ENCODE data around the gene HOXC9. TPM values are rescaled to one million over a fixed set of nuclear protein-coding genes. Genes with fewer than 3 reads are reported as not detected.

The HOXC9 gene
- total RNA-seq, 3 donors from 2014 or later, result 3.8 to 16.8 (median 4.6) TPM

GRCh38 chr12:53995002-53995377, 5.0 kb upstream of the HOXC9 start:
- Histone ChIP-seq H3K4me1 (peaks cover 4 to 9% of the 10 kb centered on the region in 2 donors), H3K27ac (peak overlapping the region; percentile 82 to 91), H3K36me3 (no peaks in the 10 kb centered on the region), H3K9me3 (no peaks in the 10 kb centered on the region), H3K27me3 (peaks cover 3 to 66% of the 10 kb centered on the region in 2 donors), H3K4me3 (peak overlapping the region; percentile 47 to 71 (median 71))
- TF ChIP-seq CTCF (IDR thresholded peaks at IDR 0.05), result no peak
- no peak for TF ChIP-seq POLR2AphosphoS5 (IDR thresholded peaks at IDR 0.05)
- intact Hi-C loops (cut with DNase I; ENCODE audit: low total_unique reads), result no loop called here
- DNase-seq (ENCODE audit: low spot score in 2 of 2), result no peak

DNA sequence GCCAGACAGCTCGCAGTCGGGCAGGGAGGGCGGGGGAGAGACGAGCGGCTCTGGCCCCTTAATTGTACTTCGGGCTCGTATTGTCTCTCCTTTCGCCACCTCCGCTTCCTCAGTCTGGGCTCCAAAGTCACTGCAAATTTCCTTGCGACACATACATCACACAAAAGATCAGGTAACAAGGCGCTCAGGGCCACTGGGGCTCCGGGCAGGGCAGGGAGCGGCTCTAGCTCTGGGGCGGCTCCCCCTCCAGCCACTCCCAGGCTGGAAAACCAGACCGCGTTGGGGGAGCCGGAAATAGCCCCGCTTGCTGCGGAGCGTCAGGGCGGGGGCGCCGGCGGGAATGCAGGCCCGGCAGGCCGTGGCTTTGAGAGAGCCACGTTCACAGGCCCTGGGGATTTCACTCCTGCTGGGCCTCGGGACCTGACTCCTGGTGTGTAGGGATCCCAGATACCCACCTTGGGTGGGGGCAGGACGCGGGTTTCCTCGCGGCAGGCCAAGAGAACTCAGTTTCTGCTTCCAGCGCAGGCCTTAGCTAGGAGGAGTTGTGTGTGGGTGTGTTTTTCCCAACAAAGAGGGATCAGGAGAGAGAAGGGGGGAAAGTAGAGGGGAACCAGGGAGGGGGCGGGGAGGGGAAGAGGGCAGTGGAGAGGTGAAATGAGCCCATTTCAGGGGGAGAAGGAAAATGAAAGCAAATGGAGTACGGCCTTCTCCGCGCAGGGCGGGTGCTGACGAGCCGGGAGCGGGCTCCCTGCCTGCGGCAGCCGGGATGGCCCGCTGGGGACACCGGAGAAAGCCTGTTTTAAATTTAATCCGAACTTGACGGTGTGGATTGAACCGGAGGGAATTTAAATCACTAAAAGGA, 4.4 kb upstream of the HOXC9 start:
- Histone ChIP-seq H3K9me3 (no peaks in the 10 kb centered on the region), H3K27me3 (peaks cover 1 to 60% of the 10 kb centered on the region in 2 donors), H3K27ac (peak overlapping the region; percentile 82 to 91), H3K4me3 (peak overlapping the region; percentile 47 to 71 (median 71)), H3K36me3 (no peaks in the 10 kb centered on the region), H3K4me1 (peaks cover 4 to 9% of the 10 kb centered on the region in 2 donors)
- intact Hi-C loops (cut with DNase I; ENCODE audit: low total_unique reads), result no loop called here
- DNase-seq (ENCODE audit: low spot score in 2 of 2), result no peak
- TF ChIP-seq POLR2AphosphoS5 (IDR thresholded peaks at IDR 0.05), result peak in 2 of 3 donors; percentile 78 to 83
- TF ChIP-seq CTCF (IDR thresholded peaks at IDR 0.05), result no peak
- TF ChIP-seq POLR2A (IDR thresholded peaks at IDR 0.05), result peak; percentile 34

- Histone ChIP-seq H3K27me3 (peaks cover 0 to 51% of the 10 kb centered on the region in 2 donors), H3K9me3 (no peaks in the 10 kb centered on the region), H3K4me1 (peaks cover 4 to 9% of the 10 kb centered on the region in 2 donors), H3K36me3 (no peaks in the 10 kb centered on the region), H3K27ac (peak overlapping the region; percentile 82 to 91), H3K4me3 (peak overlapping the region; percentile 47 to 71 (median 71))
- no peak for DNase-seq (ENCODE audit: low spot score in 2 of 2)
- TF ChIP-seq POLR2A (IDR thresholded peaks at IDR 0.05) (no peak), CTCF (IDR thresholded peaks at IDR 0.05) (no peak), POLR2AphosphoS5 (IDR thresholded peaks at IDR 0.05) (no peak)
- intact Hi-C loops (cut with DNase I; ENCODE audit: low total_unique reads), result no loop called here
Measured at GRCh38 chr12:53996240-53997203, 3.4 kb upstream of the HOXC9 start.

DNA sequence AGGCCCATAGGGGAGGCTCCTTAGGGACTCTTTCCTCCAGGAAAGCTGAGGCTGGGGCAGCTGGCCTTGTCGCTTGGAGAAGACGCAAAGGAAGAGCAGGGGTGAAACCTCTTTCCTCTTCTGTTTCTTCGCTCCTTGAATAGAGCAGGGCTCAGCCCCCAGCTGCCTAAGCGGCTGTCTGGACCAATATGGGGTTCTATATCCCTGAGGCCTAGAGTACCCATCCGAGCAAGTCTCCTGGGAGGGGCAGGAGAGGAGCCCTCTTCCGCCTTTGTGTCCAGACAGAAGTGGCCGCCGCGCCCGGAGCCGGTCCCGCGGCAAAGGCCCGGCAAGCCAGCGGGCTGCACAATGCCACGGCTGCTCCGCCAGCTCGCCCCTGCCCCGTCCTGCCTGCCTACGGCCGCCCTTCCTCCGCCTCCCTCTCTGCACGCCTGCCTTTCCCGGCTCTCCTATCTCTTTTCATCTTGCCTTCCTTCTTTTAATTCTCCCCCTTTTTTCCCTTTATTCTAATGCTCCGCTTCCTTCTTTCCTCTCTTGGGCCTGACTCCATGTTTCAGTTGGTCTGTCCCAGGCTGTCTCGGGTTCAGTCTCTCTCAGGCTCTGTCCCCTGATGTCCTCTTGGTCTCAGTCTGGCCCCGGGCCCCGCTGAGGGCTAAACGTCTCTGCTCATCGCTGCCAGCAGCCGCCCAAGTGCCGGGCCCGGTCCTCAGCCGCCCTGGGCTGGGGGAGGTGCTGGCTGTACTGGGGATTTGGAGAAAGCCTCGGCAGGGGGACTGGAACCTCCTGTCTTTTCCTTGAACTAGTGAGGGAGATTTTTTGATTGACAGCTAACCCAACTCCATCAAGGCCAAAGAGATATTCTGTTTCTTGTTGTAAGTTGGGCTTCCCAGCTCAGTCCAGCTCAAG, 2.5 kb upstream of the HOXC9 start:
- intact Hi-C loops (cut with DNase I; ENCODE audit: low total_unique reads), result no loop called here
- Histone ChIP-seq H3K4me3 (peak overlapping the region; percentile 47 to 96 (median 71)), H3K9me3 (no peaks in the 10 kb centered on the region), H3K27ac (peak overlapping the region; percentile 19 to 91), H3K36me3 (no peaks in the 10 kb centered on the region), H3K4me1 (peaks cover 4 to 9% of the 10 kb centered on the region in 2 donors), H3K27me3 (peaks cover 0 to 41% of the 10 kb centered on the region in 2 donors)
- DNase-seq (ENCODE audit: low spot score in 2 of 2), result no peak
- TF ChIP-seq CTCF (IDR thresholded peaks at IDR 0.05) (no peak), POLR2A (IDR thresholded peaks at IDR 0.05) (no peak), POLR2AphosphoS5 (IDR thresholded peaks at IDR 0.05) (no peak)

Measured in breast epithelium (tissue), 4 donors.